Kidney (tissue), 14 donors: Measurements from ENCODE around the gene LMO3. TPM values are rescaled to one million over a fixed set of nuclear protein-coding genes. Genes with fewer than 3 reads are reported as not detected.

Experiments used
- DNase-seq, 5 donors: peaks; one replicate each; pipeline ENCODE4 v3.0.0-alpha.2; 2013 to 2020
- FAIRE-seq: peaks from 2 replicates; lab custom pipeline; 2012; peaks lifted over from hg19 to GRCh38; lab: Jason Lieb, UNC
- H3K27ac ChIP-seq, 2 donors: one replicate each; pipeline ENCODE4 v1.7.0; 2013; ENCODE audit warnings: low read depth in 2 of 2, low read length in 2 of 2, inconsistent platforms in 1 of 2
- H3K27me3 ChIP-seq: one replicate; pipeline ENCODE4 v1.7.1; 2013; ENCODE audit warnings: low read length, inconsistent platforms; ENCODE audit not compliant: control insufficient read depth, insufficient read depth
- H3K36me3 ChIP-seq, 3 donors: one replicate each; pipeline versions ENCODE4 v1.7.0 to v1.7.1; 2013; ENCODE audit warnings: low read length in 3 of 3, control low read depth in 1 of 3, inconsistent platforms in 1 of 3; ENCODE audit not compliant: insufficient read depth in 3 of 3, control insufficient read depth in 2 of 3
- H3K4me1 ChIP-seq, 3 donors: one replicate each; pipeline versions ENCODE4 v1.7.0 to v1.7.1; 2013; ENCODE audit warnings: low read length in 3 of 3, inconsistent platforms in 1 of 3, low read depth in 1 of 3; ENCODE audit not compliant: control insufficient read depth in 2 of 3, insufficient read depth in 2 of 3
- H3K4me3 ChIP-seq, 3 donors: one replicate each; pipeline versions ENCODE4 v1.7.0 to v1.8.1; 2013; ENCODE audit warnings: low read length in 3 of 3, control low read depth in 1 of 3, inconsistent platforms in 1 of 3
- H3K9ac ChIP-seq, 3 donors: one replicate each; pipeline versions ENCODE4 v1.7.0 to v1.7.1; 2013; ENCODE audit warnings: low read length in 3 of 3, control low read depth in 1 of 3, inconsistent platforms in 1 of 3
- H3K9me3 ChIP-seq, 3 donors: one replicate each; pipeline versions ENCODE4 v1.7.0 to v1.7.1; 2013; ENCODE audit warnings: low read length in 3 of 3, control low read depth in 1 of 3, inconsistent platforms in 1 of 3; ENCODE audit not compliant: control insufficient read depth in 2 of 3, insufficient read depth in 1 of 3
- intact Hi-C: fragments of 100-400 bp; cut with DNase I; formaldehyde crosslinking; loops from one replicate; pipeline ENCODE4 v1.11.1; 2022
- polyA plus RNA-seq: library from polyadenylated mRNA; stranded (reverse); fragments of 350-450 nt; fragmentation: Illumina TruSeq; extraction: RNeasy Lipid Tissue Mini Kit (QIAGEN cat#74804); gene quantifications from one replicate; pipeline ENCODE4 v1.2.3, GENCODE V29; 2014; ENCODE audit warnings: low read depth, low replicate concordance; ENCODE audit not compliant: insufficient read depth
- total RNA-seq: library from RNA; stranded (reverse); fragmentation: NEBNext Ultra II Directional; extraction: Animal tissue kit (Norgen Biotek cat#: 25700); gene quantifications from one replicate; pipeline ENCODE4 v1.2.1, GENCODE V29; 2021
- TF ChIP-seq, protein P1 (sequence below): IDR thresholded peaks from 3 replicates; pipeline ENCODE4 v1.5.1; 2012; ENCODE audit warnings: mild to moderate bottlenecking, moderate library complexity, borderline replicate concordance; ENCODE audit not compliant: insufficient read depth; ENCODE audit errors: extremely low read depth
- donor health status: control.
- donor health status: control.
- donor health status: control.
- donor health status: control.
- donor health status: control.
- donor health status: DM: yes; HTN: yes; CAD: no.
- donor health status: Normal renal cell carcinoma (clear cell type).

LMO3 gene
- total and polyA plus RNA-seq, 2 donors from 2014 or later, result 3.7 to 4.6 TPM

- intact Hi-C loops, result no loop called here
- Histone ChIP-seq H3K4me1 (no peaks in the 10 kb centered on the region), H3K4me3 (no peak overlapping the region), H3K9me3 (no peaks in the 10 kb centered on the region), H3K27me3 (no peaks in the 10 kb centered on the region), H3K27ac (no peak overlapping the region), H3K36me3 (no peaks in the 10 kb centered on the region), H3K9ac (no peak overlapping the region)
- DNase-seq, result no peak
- FAIRE-seq, result no peak
- TF ChIP-seq, protein P1, sequence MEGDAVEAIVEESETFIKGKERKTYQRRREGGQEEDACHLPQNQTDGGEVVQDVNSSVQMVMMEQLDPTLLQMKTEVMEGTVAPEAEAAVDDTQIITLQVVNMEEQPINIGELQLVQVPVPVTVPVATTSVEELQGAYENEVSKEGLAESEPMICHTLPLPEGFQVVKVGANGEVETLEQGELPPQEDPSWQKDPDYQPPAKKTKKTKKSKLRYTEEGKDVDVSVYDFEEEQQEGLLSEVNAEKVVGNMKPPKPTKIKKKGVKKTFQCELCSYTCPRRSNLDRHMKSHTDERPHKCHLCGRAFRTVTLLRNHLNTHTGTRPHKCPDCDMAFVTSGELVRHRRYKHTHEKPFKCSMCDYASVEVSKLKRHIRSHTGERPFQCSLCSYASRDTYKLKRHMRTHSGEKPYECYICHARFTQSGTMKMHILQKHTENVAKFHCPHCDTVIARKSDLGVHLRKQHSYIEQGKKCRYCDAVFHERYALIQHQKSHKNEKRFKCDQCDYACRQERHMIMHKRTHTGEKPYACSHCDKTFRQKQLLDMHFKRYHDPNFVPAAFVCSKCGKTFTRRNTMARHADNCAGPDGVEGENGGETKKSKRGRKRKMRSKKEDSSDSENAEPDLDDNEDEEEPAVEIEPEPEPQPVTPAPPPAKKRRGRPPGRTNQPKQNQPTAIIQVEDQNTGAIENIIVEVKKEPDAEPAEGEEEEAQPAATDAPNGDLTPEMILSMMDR, result no peak
Measured at GRCh38 chr12:16587514-16587913, 18.4 kb downstream of the LMO3 start.

DNA sequence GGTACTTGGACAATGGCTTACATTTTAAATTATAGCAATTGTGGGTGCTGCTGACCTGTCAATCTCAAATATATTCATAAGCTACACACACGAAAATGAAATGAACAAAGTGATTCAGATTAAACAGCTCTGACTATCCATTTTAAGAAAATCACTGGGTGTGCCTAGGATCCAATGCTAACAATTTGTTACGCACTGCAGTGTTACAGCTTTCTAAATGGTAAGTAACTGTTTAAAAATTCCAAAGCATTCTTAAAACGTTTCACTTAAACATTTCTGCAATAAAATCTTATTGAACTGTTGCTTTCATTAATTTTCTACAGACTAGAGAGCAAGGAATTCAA is 18.9 kb downstream of the LMO3 start:
- FAIRE-seq (no peak), DNase-seq (no peak)
- H3K9me3 ChIP-seq, result no peaks in the 10 kb centered on the region
- H3K4me3 ChIP-seq, result no peak overlapping the region
- H3K36me3 ChIP-seq, result no peaks in the 10 kb centered on the region
- TF ChIP-seq, protein P1, result no peak
- H3K27ac ChIP-seq, result no peak overlapping the region
- intact Hi-C loops, result no loop called here
- H3K9ac ChIP-seq, result no peak overlapping the region
- no peaks in the 10 kb centered on the region for H3K4me1 ChIP-seq
- H3K27me3 ChIP-seq, result no peaks in the 10 kb centered on the region

- TF ChIP-seq, protein P1, result no peak
- Histone ChIP-seq H3K4me1 (no peaks in the 10 kb centered on the region), H3K36me3 (no peaks in the 10 kb centered on the region), H3K27me3 (no peaks in the 10 kb centered on the region), H3K9ac (no peak overlapping the region), H3K4me3 (no peak overlapping the region), H3K27ac (no peak overlapping the region), H3K9me3 (no peaks in the 10 kb centered on the region)
- no peak for DNase-seq
- intact Hi-C loops, result no loop called here
- no peak for FAIRE-seq
Measured at GRCh38 chr12:16586350-16587109, 19.4 kb downstream of the LMO3 start.
